ENCODE data around the gene CHORDC1. TPM values are rescaled to one million over a fixed set of nuclear protein-coding genes. Genes with fewer than 3 reads are reported as not detected.
"Not testable (repeated sequence)": the region's sequence is repeated elsewhere in the genome, so short reads cannot be mapped to it uniquely, and the experiment has no call there.

Gene CHORDC1
- total and polyA plus RNA-seq, 10 donors, result 21.0 to 82.6 (median 44.7) TPM

GRCh38 chr11:90246468-90246867 is 23.6 kb upstream of the CHORDC1 start:
- WGBS, 5 donors, result 88 to 96% (median 91%) methylated on average over 1 of the region's 1 CpG
- H3K4me1 ChIP-seq, result peaks cover 0 to 7% (median 0%) of the 10 kb centered on the region in 6 donors
- no peak for TF ChIP-seq POLR2AphosphoS5 (IDR thresholded peaks at IDR 0.05)
- no peaks in the 10 kb centered on the region for H3K27me3 ChIP-seq (replicated peaks in 1 of 7)
- H3K36me3 ChIP-seq, result no peaks in the 10 kb centered on the region
- H3K4me3 ChIP-seq, result no peak overlapping the region
- no peak for DNase-seq
- intact Hi-C loops (cut with DNase I; ENCODE audit: low total_unique reads), result loop anchor here (10.0 kb wide), 1 partner anchor 198 kb away; no protein-coding TSS in a partner anchor
- H3K27ac ChIP-seq, result no peak overlapping the region
- H3K9me3 ChIP-seq, result no peaks in the 10 kb centered on the region

- intact Hi-C loops (cut with DNase I; ENCODE audit: low total_unique reads), result loop anchor here (10.0 kb wide), 1 partner anchor 201 kb away; no protein-coding TSS in a partner anchor
- no peaks in the 10 kb centered on the region for H3K36me3 ChIP-seq
Observed at GRCh38 chr11:90243534-90243933, 20.7 kb upstream of the CHORDC1 start.

GRCh38 chr11:90242894-90243416 is 20.1 kb upstream of the CHORDC1 start:
- intact Hi-C loops (cut with DNase I; ENCODE audit: low total_unique reads), result loop anchor here (10.0 kb wide), 1 partner anchor 202 kb away; no protein-coding TSS in a partner anchor
- TF ChIP-seq POLR2A (IDR thresholded peaks at IDR 0.05), result no peak
- no peak for TF ChIP-seq CTCF (IDR thresholded peaks at IDR 0.05 in 8 of 11, conservative IDR thresholded peaks at IDR 0.05 in 3 of 11)
- no peak for TF ChIP-seq POLR2AphosphoS5 (IDR thresholded peaks at IDR 0.05)
- Histone ChIP-seq H3K4me3 (no peak overlapping the region), H3K9me3 (no peaks in the 10 kb centered on the region), H3K27ac (no peak overlapping the region), H3K27me3 (replicated peaks in 1 of 7) (no peaks in the 10 kb centered on the region), H3K36me3 (no peaks in the 10 kb centered on the region), H3K4me1 (no peaks in the 10 kb centered on the region)
- 60 to 74% (median 73%) methylated on average over 7 of the region's 7 CpGs for WGBS, 5 donors
- no peak for DNase-seq

More at GRCh38 chr11:90243534-90243933, 20.7 kb upstream of the CHORDC1 start:
- TF ChIP-seq POLR2AphosphoS5 (IDR thresholded peaks at IDR 0.05), result no peak
- no peak for TF ChIP-seq CTCF (IDR thresholded peaks at IDR 0.05 in 8 of 11, conservative IDR thresholded peaks at IDR 0.05 in 3 of 11)
- no peak for TF ChIP-seq POLR2A (IDR thresholded peaks at IDR 0.05)
- Histone ChIP-seq H3K27me3 (replicated peaks in 1 of 7) (no peaks in the 10 kb centered on the region), H3K9me3 (no peaks in the 10 kb centered on the region), H3K4me3 (no peak overlapping the region), H3K4me1 (no peaks in the 10 kb centered on the region), H3K27ac (no peak overlapping the region)
- no peak for DNase-seq
- 89 to 100% (median 91%) methylated on average over 1 of the region's 1 CpG for WGBS, 5 donors

GRCh38 chr11:90241414-90241813 is 18.6 kb upstream of the CHORDC1 start:
- H3K27ac ChIP-seq, result no peak overlapping the region
- no peak overlapping the region for H3K4me3 ChIP-seq
- TF ChIP-seq CTCF (IDR thresholded peaks at IDR 0.05 in 8 of 11, conservative IDR thresholded peaks at IDR 0.05 in 3 of 11) (no peak), POLR2AphosphoS5 (IDR thresholded peaks at IDR 0.05) (no peak), POLR2A (IDR thresholded peaks at IDR 0.05) (no peak)
- no peaks in the 10 kb centered on the region for H3K4me1 ChIP-seq
- intact Hi-C loops (cut with DNase I; ENCODE audit: low total_unique reads), result loop anchor here (10.0 kb wide), 1 partner anchor 203 kb away; no protein-coding TSS in a partner anchor
- no peaks in the 10 kb centered on the region for H3K36me3 ChIP-seq
- no peaks in the 10 kb centered on the region for H3K9me3 ChIP-seq
- no peak for DNase-seq
- WGBS, 5 donors, result 67 to 95% (median 85%) methylated on average over 4 of the region's 4 CpGs
- no peaks in the 10 kb centered on the region for H3K27me3 ChIP-seq (replicated peaks in 1 of 7)

GRCh38 chr11:90239967-90240636 is 17.3 kb upstream of the CHORDC1 start:
- not testable (repeated sequence) for H3K9me3 ChIP-seq; H3K36me3 ChIP-seq; H3K27me3 ChIP-seq (replicated peaks in 1 of 7); DNase-seq; H3K4me3 ChIP-seq; H3K27ac ChIP-seq; H3K4me1 ChIP-seq
- intact Hi-C loops (cut with DNase I; ENCODE audit: low total_unique reads), result loop anchor here (10.0 kb wide), 1 partner anchor 205 kb away; no protein-coding TSS in a partner anchor
- 82 to 91% (median 90%) methylated on average over 16 to 19 of the region's 20 CpGs for WGBS, 5 donors

Data from spleen (tissue), 11 donors.